NCI-H1092 (cell line): ENCODE data around the gene RIPOR3.
"Not testable (repeated sequence)": the region's sequence is repeated elsewhere in the genome, so short reads cannot be mapped to it uniquely, and the experiment has no call there.

Source experiments
- DNase-seq: peaks from one replicate; lab custom pipeline; 2025; lab: John Stamatoyannopoulos, UW

Gene RIPOR3

GRCh38 chr20:50632701-50633100 is 58.6 kb downstream of the RIPOR3 start:
- no peak for DNase-seq

GRCh38 chr20:50632236-50632635 is 59.1 kb downstream of the RIPOR3 start:
- DNase-seq, result no peak

- no peak for DNase-seq
Observed at GRCh38 chr20:50630578-50631263, 60.6 kb downstream of the RIPOR3 start.

GRCh38 chr20:50629670-50630045 is 61.7 kb downstream of the RIPOR3 start:
- no peak for DNase-seq

DNA sequence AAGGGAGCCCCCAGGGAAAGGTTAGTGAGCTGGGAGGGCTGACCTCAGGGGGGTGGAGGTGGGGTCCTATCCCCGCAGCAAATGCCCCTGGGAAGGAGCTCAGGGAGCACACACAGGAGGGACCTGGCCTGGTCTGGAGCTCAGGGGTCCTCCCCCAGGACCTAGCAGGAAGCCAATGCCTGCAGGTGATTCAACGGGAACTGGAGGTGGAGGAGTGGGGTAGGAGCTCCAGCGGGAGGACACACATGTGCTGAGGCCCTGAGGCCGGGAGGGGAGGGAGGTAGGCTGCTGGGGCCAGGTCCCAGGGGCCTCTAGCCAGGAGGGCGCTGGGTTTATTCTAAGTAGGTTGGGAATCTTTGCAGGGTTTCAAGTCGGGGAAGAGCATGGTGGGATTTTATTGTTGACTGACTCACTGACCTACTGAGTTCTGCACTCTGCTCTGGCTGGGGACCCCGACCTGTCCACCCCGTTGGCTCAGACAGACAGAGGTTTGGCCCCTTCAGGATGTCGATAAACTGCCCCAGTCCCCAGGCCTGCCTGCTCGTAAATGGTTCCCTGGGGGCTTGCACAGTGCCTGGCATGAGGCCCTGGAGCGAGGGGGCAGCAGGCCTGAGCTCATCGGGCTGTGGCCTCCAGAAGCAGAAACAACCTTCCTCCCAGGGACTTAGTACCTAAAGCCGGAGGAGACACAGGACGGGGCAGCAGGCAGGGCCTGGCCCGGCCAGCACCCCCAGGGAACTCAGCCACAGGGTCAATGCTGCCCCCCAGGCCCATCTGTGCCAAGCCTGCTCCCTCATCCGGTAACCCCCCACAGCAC is 62.3 kb downstream of the RIPOR3 start:
- DNase-seq, result no peak

DNA sequence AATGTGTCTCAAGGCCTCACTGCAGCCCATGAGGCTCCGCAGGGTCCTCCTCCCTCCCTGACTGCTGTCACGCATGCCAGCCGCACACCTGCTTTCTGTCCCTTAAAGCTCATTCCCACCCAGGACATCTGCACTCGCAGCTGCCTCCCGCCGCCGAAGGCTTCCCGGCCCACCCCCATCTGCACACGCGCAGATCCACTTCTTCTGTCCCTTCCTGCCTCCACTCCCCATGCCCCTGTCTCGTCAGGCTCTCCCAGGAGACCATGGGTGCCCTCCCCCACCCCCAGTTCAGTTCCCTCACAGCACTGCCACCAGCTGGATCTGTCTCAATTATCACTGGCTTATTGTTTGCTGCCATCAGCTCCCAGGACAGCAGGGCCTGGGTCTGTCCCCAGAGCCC is 63.0 kb downstream of the RIPOR3 start:
- no peak for DNase-seq

DNA sequence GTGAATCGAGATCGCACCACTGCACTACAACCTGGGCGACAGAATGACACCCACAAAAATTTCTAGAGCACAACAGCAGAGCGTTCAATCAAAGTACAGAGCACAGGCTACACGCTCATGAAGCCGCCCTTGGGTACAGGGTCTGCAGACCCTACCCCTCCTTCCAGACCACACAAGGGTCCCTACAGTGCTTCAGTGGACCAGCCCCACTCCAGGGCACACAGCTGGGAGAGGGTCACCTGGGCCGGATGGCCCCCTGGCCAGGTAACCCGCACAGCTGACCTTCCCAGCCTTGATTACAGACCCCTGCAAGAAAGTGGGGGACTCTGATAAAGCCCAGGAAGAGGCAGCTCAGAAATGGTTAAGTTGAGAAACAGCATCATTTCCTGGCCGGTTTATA is 63.6 kb downstream of the RIPOR3 start:
- no peak for DNase-seq

- DNase-seq, result peak; percentile 20
Observed at GRCh38 chr20:50625986-50626677, 65.2 kb downstream of the RIPOR3 start.

GRCh38 chr20:50624351-50625016 is 66.9 kb downstream of the RIPOR3 start:
- no peak for DNase-seq

DNA sequence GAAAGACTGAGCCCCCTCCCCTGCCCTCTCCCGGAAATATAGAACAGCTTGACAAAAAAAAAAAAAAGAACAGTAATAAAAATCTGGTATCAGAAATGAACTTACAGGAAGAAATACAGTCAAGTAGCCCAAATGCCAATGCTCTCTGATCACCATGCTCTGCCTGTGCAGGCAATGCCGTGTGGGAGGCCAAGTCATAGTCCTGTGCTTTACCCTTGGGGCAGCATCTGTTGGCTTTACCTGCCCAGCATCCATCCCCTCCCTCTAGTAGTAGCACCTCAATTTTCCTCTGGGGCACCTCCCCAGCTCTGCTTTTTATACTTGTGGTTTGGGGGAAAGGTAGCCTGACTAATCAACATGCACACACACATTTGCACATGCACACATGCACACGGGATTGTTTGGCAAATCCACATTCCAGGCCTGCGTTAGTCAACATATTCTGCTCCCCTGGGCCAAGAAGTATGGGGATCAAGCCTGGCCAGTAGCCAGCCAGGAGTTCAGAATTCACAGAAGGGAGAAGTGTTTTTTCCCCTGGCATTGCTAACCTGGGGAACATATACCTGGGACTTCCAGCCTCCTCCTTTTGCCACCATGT is 70.2 kb downstream of the RIPOR3 start:
- DNase-seq, result no peak

GRCh38 chr20:50620459-50620858 is 70.9 kb downstream of the RIPOR3 start:
- not testable (repeated sequence) for DNase-seq

- no peak for DNase-seq
Observed at GRCh38 chr20:50618537-50618936, 72.8 kb downstream of the RIPOR3 start.

- no peak for DNase-seq
Observed at GRCh38 chr20:50617022-50617421, 74.3 kb downstream of the RIPOR3 start.

DNA sequence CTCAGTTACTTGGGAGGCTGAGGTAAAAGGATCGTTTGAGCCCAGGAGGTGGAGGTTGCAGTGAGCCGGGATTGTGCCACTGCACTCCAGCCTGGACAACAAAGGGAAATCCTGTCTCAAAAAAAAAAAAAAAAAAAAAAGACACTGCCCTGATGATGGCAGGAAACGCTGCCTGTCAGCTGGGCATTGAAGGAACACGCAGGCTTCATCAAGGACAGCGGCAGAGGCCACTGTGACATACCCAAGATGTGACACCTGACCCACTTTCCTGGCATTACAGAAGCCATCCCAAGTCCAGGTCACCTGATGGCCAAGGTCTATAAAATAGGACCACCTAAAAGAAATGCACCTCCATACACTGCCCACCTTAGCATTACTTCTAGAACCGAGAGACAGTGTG is 75.9 kb downstream of the RIPOR3 start:
- no peak for DNase-seq

DNA sequence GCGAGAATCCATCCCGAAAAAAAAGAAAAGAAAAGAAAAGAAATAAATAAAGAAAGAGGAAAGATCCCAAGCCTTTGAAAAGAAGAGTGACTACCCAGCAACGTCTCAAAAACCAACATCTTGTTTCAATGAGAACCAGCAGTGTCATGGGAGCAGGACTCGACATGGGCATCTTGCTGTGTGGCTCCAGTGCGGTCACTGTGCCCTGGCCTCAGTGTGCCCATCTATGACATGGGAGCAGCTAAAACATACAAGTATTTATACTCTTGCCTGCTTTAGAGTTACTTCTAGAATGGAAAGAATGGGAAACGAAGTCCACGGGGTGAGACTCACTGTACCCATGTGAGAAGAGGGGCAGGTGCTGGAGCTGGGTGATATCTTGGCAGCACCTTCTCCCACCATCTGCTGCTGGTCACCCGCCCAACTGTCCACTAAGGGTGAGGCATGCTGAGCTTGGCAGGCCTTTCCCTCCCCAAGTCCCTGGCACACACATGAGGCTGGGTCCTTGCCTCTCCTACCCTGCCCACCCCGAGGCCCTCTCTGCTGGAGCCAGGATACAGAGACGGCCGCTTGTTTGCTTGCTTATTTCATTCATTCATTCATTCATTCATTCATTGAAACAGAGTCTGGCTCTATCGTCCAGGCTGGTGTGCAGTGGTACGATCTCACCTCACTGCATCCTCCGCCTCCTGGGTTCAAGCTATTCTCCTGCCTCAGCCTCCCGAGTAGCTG is 77.7 kb downstream of the RIPOR3 start:
- no peak for DNase-seq

- DNase-seq, result no peak
Observed at GRCh38 chr20:50611128-50611810, 80.1 kb downstream of the RIPOR3 start.

DNA sequence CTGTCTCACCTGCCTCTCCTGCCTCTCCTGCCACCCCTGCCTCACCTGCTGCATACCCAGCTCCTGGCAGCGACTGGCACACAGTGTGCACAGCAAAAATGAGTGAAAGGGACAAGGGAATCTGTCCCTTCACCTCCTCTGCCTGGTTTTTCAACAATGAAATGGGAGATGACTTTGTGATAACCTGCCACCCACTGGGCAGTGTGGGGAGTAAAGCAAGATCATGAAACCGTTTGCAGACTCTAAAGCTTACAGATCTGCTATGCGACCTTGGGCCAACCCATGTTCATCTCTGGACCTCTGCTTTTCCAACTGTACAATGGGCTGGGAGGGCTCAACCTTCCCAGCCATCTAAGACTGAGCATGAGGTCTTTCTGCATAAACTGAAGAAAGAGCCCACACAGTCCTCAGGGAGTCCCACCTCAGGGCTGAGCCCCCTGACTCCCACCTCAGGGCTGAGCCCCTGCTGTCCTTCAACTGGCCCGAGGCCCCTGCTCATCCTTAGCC is 81.1 kb downstream of the RIPOR3 start:
- no peak for DNase-seq

DNA sequence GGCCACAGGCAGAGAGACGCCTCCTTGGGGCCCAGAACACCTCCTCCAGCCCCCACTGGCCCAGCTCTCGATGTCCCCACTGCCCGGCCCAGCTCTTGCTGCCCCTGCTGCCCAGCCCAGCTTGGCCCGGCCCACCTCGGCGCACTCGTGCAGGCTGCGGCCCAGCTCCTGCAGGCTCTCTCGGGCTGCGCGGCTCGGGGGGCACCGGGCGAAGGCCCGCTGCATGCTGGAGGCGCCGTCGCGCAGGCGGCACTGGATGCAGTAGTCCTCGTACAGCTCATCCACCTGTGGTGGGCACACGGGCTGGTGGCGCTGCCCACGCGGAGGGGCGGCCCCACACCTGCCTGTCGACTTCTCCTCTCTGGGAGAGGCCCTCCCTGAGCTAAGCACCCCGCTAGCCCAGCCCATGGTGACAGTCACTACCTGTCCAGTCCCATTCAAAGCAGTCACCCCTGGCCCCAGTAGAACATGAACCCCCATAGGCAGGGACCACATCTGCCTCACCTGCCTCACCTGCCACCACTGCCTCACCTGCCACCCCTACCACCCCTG is 81.8 kb downstream of the RIPOR3 start:
- no peak for DNase-seq

DNA sequence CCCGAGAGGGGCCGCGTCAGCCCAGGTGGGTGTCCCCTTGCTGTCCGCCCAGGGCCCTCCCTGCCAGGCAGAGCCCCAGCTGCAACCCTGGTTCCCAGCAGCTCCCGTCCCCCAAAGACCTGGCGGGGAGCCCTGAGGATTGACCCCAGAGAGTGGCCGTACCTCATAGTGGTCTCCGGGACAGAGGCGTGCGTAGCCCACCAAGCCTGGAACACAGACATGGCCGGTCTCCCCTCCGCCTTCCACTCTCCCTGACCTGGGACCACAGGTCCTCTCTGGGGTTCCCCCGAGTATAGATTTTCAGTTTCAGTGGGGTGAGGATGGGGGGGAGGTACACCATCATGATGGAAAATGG is 82.6 kb downstream of the RIPOR3 start:
- DNase-seq, result no peak
